Smooth muscle cell (in vitro differentiated cells): Measurements from ENCODE around the gene SDK1. TPM values are rescaled to one million over a fixed set of nuclear protein-coding genes. Genes with fewer than 3 reads are reported as not detected.

Experiments
- DNase-seq: peaks from one replicate; lab custom pipeline; 2025; ENCODE audit not compliant: unreplicated experiment; lab: John Stamatoyannopoulos, UW
- H2AFZ ChIP-seq: fragments of 200-600 bp; sonication (generic); 2 replicates; pipeline ENCODE4 v1.6.0; 2016; ENCODE audit warnings: antibody characterized with exemption, low read depth, mild to moderate bottlenecking
- H3F3A ChIP-seq: fragments of 200-600 bp; sonication (generic); 2 replicates; pipeline ENCODE4 v1.6.0; 2017; ENCODE audit warnings: antibody characterized with exemption, low read depth
- H3K27ac ChIP-seq: fragments of 200-600 bp; sonication (generic); 2 replicates; pipeline ENCODE4 v1.5.1; 2016; ENCODE audit warnings: low read depth, mild to moderate bottlenecking
- H3K27me3 ChIP-seq: fragments of 200-600 bp; sonication (generic); 2 replicates; pipeline ENCODE4 v1.6.1; 2016; ENCODE audit warnings: low read depth, mild to moderate bottlenecking
- H3K36me3 ChIP-seq: fragments of 200-600 bp; sonication (generic); 2 replicates; pipeline ENCODE4 v1.5.1; 2016; ENCODE audit warnings: low read depth
- H3K4me1 ChIP-seq: fragments of 200-600 bp; sonication (generic); 2 replicates; pipeline ENCODE4 v1.5.1; 2016; ENCODE audit warnings: low read depth
- H3K4me2 ChIP-seq: fragments of 200-600 bp; sonication (generic); 2 replicates; pipeline ENCODE4 v1.6.0; 2016; ENCODE audit warnings: mild to moderate bottlenecking
- H3K4me3 ChIP-seq: fragments of 200-600 bp; sonication (generic); 2 replicates; pipeline ENCODE4 v1.5.1; 2016; ENCODE audit warnings: mild to moderate bottlenecking
- H3K79me2 ChIP-seq: fragments of 200-600 bp; sonication (generic); 2 replicates; pipeline ENCODE4 v1.6.0; 2016; ENCODE audit warnings: low read depth, mild to moderate bottlenecking
- H3K9ac ChIP-seq: fragments of 200-600 bp; sonication (generic); 2 replicates; pipeline ENCODE4 v1.6.0; 2016; ENCODE audit warnings: low read depth
- H3K9me3 ChIP-seq: fragments of 200-600 bp; sonication (generic); replicated peaks from 2 replicates; pipeline ENCODE4 v1.5.1; 2016; ENCODE audit warnings: low read depth
- H4K20me1 ChIP-seq: fragments of 200-600 bp; sonication (generic); 2 replicates; pipeline ENCODE4 v1.6.0; 2016; ENCODE audit warnings: low read depth
- CTCF ChIP-seq: fragments of 200-600 bp; sonication (generic); IDR thresholded peaks from 2 replicates; pipeline ENCODE4 v1.5.1; 2017; ENCODE audit warnings: borderline replicate concordance, mild to moderate bottlenecking, antibody characterized with exemption; ENCODE audit not compliant: insufficient read depth, poor library complexity, severe bottlenecking
- WGBS: methylation state at CpG from one replicate; pipeline ENCODE4 v1.1.7; 2016; ENCODE audit warnings: low lambda C conversion rate; 5-methylcytosine and 5-hydroxymethylcytosine counted together
- polyA plus RNA-seq: library from polyadenylated mRNA; unstranded; fragments of >200 nt; fragmentation: Nextera tagmentation; extraction: Ambion mirVana; gene quantifications from 2 replicates; pipeline ENCODE4 v1.2.1, GENCODE V29; 2016
- total RNA-seq: library from RNA; depleted of rRNA; stranded (reverse); fragments of >200 nt; gene quantifications from 2 replicates; pipeline ENCODE4 v1.2.3, GENCODE V29; 2014

The SDK1 gene
- total and polyA plus RNA-seq, 2 experiments from 2014 or later: 1.1 to 2.5 TPM

- no peaks in the 10 kb centered on the region for H4K20me1 ChIP-seq
- no peaks in the 10 kb centered on the region for H3K9me3 ChIP-seq
- TF ChIP-seq CTCF: no peak
- no peak overlapping the region for H3K4me2 ChIP-seq
- H3K27ac ChIP-seq: no peak overlapping the region
- no peaks in the 10 kb centered on the region for H3K4me1 ChIP-seq
- H2AFZ ChIP-seq: no peak overlapping the region
- no peaks in the 10 kb centered on the region for H3K79me2 ChIP-seq
- no peaks in the 10 kb centered on the region for H3F3A ChIP-seq
- no peaks in the 10 kb centered on the region for H3K27me3 ChIP-seq
- DNase-seq: no peak
- H3K4me3 ChIP-seq: no peak overlapping the region
- H3K9ac ChIP-seq: no peak overlapping the region
- H3K36me3 ChIP-seq: no peaks in the 10 kb centered on the region
- 96% methylated on average over 4 of the region's 4 CpGs for WGBS
Measured at GRCh38 chr7:3968234-3968633, 667.2 kb downstream of the SDK1 start.

DNA sequence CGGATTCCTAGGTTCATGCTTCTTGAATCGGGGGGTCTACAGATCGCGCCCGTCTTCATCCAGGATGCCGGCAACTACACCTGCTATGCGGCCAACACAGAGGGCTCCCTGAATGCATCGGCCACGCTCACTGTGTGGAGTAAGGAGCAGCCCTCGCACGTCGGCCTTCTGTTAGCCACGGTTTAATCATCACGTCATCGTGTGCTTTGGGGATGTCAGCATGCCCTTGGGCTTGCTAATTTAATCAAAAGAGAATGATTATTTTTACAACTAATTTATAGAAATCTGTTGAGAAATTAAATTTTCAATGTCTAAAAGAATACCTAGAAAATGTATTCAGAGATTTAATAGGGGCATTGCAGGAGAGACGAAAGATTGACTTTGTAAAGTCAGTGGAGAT, 668.2 kb downstream of the SDK1 start:
- 95% methylated on average over 16 of the region's 16 CpGs for WGBS
- no peaks in the 10 kb centered on the region for H3K27me3 ChIP-seq
- H3K36me3 ChIP-seq: no peaks in the 10 kb centered on the region
- DNase-seq: no peak
- H2AFZ ChIP-seq: no peak overlapping the region
- no peaks in the 10 kb centered on the region for H3K4me1 ChIP-seq
- no peak overlapping the region for H3K4me3 ChIP-seq
- no peak overlapping the region for H3K9ac ChIP-seq
- no peaks in the 10 kb centered on the region for H4K20me1 ChIP-seq
- H3K4me2 ChIP-seq: no peak overlapping the region
- no peaks in the 10 kb centered on the region for H3K9me3 ChIP-seq
- no peak for TF ChIP-seq CTCF
- H3F3A ChIP-seq: no peaks in the 10 kb centered on the region
- H3K79me2 ChIP-seq: no peaks in the 10 kb centered on the region
- no peak overlapping the region for H3K27ac ChIP-seq

GRCh38 chr7:3971323-3971722, 670.3 kb downstream of the SDK1 start:
- no peaks in the 10 kb centered on the region for H4K20me1 ChIP-seq
- H3K4me3 ChIP-seq: no peak overlapping the region
- H3K4me2 ChIP-seq: no peak overlapping the region
- 94% methylated on average over 13 of the region's 13 CpGs for WGBS
- no peaks in the 10 kb centered on the region for H3F3A ChIP-seq
- H3K4me1 ChIP-seq: no peaks in the 10 kb centered on the region
- H3K27ac ChIP-seq: no peak overlapping the region
- no peaks in the 10 kb centered on the region for H3K79me2 ChIP-seq
- no peak overlapping the region for H3K9ac ChIP-seq
- TF ChIP-seq CTCF: no peak
- no peaks in the 10 kb centered on the region for H3K36me3 ChIP-seq
- DNase-seq: no peak
- no peak overlapping the region for H2AFZ ChIP-seq
- H3K9me3 ChIP-seq: no peaks in the 10 kb centered on the region
- H3K27me3 ChIP-seq: no peaks in the 10 kb centered on the region

GRCh38 chr7:3973264-3973663, 672.2 kb downstream of the SDK1 start:
- Histone ChIP-seq H3K4me1 (no peaks in the 10 kb centered on the region), H3K79me2 (no peaks in the 10 kb centered on the region), H3K36me3 (no peaks in the 10 kb centered on the region), H3K4me2 (no peak overlapping the region), H3F3A (no peaks in the 10 kb centered on the region), H3K9ac (no peak overlapping the region), H3K27ac (no peak overlapping the region), H2AFZ (no peak overlapping the region), H3K27me3 (no peaks in the 10 kb centered on the region), H3K9me3 (no peaks in the 10 kb centered on the region), H4K20me1 (no peaks in the 10 kb centered on the region), H3K4me3 (no peak overlapping the region)
- no peak for TF ChIP-seq CTCF
- no peak for DNase-seq
- WGBS: 85% methylated on average over 3 of the region's 3 CpGs
